K562 (cell line): ENCODE results near the gene BBC3. TPM values are rescaled to one million over a fixed set of nuclear protein-coding genes. Genes with fewer than 3 reads are reported as not detected.

Experiments used
- ATAC-seq: fragments of 200-7000 bp; cut with Tn5 transposase; 3 replicates; pipeline ENCODE4 v1.9.1; 2020; ENCODE audit warnings: moderate library complexity
- BruUV-seq: library from RNA; stranded (reverse); fragments of 400-500 nt; replicated peaks from 2 replicates; lab custom pipeline; 2021; lab: Mats Ljungman, UMichigan
- CTCF ChIA-PET: fragments of 300-600 bp; formaldehyde crosslinking; extraction: SDS; loops from one replicate; lab custom pipeline; 2021; ENCODE audit warnings: low intra/inter-chr PET ratio; lab: Yijun Ruan, JAX
- POLR2A ChIA-PET: fragments of 300-600, 350-650 bp; sonication (Branson Sonifier 250); formaldehyde crosslinking; extraction: SDS; loops from one replicate; lab custom pipeline; 2021; ENCODE audit warnings: antibody characterized with exemption, inconsistent platforms; lab: Yijun Ruan, JAX
- DNase-seq, 4 experiments: peaks; one replicate each; pipeline versions ENCODE4 v3.0.0 to v3.0.0-alpha.2; 2011 to 2018; ENCODE audit warnings: low spot score in 3 of 4, mixed read lengths in 3 of 4; ENCODE audit errors: extremely low read depth in 1 of 4
- FAIRE-seq: peaks from 2 replicates; lab custom pipeline; 2011; peaks lifted over from hg19 to GRCh38; lab: Jason Lieb, UNC
- H2AFZ ChIP-seq: 2 replicates; pipeline ENCODE4 v1.6.0; 2011; ENCODE audit warnings: low read depth, low read length, control low read depth, inconsistent platforms
- H3K27ac ChIP-seq: fragments of 200-600 bp; 3 replicates; pipeline ENCODE4 v1.8.0; 2011; ENCODE audit warnings: low read depth, mild to moderate bottlenecking, control low read depth, inconsistent platforms, low read length, moderate library complexity, mixed read lengths; ENCODE audit errors: extremely low read depth
- H3K27me3 ChIP-seq, 2 experiments: fragments of 300-600 bp in 1 of 2; 2 replicates in 1 of 2; 3 replicates in 1 of 2; pipeline versions ENCODE4 v1.6.0 to v1.8.0; 2011; ENCODE audit warnings: inconsistent platforms in 2 of 2, low read length in 2 of 2, mild to moderate bottlenecking in 1 of 2, mixed read lengths in 1 of 2, moderate library complexity in 1 of 2; ENCODE audit not compliant: control insufficient read depth in 2 of 2, insufficient read depth in 2 of 2
- H3K36me3 ChIP-seq: fragments of 300-600 bp; 3 replicates; pipeline ENCODE4 v1.8.0; 2011; ENCODE audit warnings: mild to moderate bottlenecking, low read length, inconsistent platforms; ENCODE audit not compliant: control insufficient read depth, insufficient read depth
- H3K4me1 ChIP-seq, 2 experiments: fragments of 200-600 bp in 1 of 2; replicated peaks in 1 of 2; 2 replicates in 1 of 2; 3 replicates in 1 of 2; pipeline versions ENCODE4 v1.5.1 to v1.8.0; 2011; ENCODE audit warnings: inconsistent platforms in 2 of 2, low read length in 2 of 2, mild to moderate bottlenecking in 1 of 2, mixed read lengths in 1 of 2, moderate library complexity in 1 of 2; ENCODE audit not compliant: control insufficient read depth in 2 of 2, insufficient read depth in 2 of 2
- H3K4me2 ChIP-seq: 2 replicates; pipeline ENCODE4 v1.6.1; 2011; ENCODE audit warnings: low read length, control low read depth, inconsistent platforms, mixed read lengths; ENCODE audit not compliant: insufficient read depth
- H3K4me3 ChIP-seq: fragments of 200-600 bp; sonication (generic), shearing (Covaris generic); 2 replicates; pipeline ENCODE4 v1.5.1; 2016; ENCODE audit warnings: control low read depth, inconsistent platforms
- H3K79me2 ChIP-seq: fragments of 200-600 bp; 3 replicates; pipeline ENCODE4 v1.8.0; 2011; ENCODE audit warnings: low read length, inconsistent platforms; ENCODE audit not compliant: control insufficient read depth, insufficient read depth
- H3K9ac ChIP-seq, 2 experiments: 2 replicates each; pipeline versions ENCODE4 v1.6.0 to v1.6.1; 2011; ENCODE audit warnings: low read depth in 2 of 2, low read length in 2 of 2, control low read depth in 1 of 2, inconsistent platforms in 1 of 2, mild to moderate bottlenecking in 1 of 2, mixed read lengths in 1 of 2; ENCODE audit not compliant: insufficient read depth in 1 of 2
- H3K9me1 ChIP-seq: one replicate; pipeline ENCODE4 v1.6.0; 2011; ENCODE audit warnings: inconsistent platforms, mild to moderate bottlenecking, low read length, moderate library complexity; ENCODE audit not compliant: control insufficient read depth, insufficient read depth
- H3K9me3 ChIP-seq: replicated peaks from 2 replicates; pipeline ENCODE4 v1.5.1; 2011; ENCODE audit warnings: low read depth, low read length, inconsistent platforms; ENCODE audit not compliant: control insufficient read depth, insufficient read depth
- H4K20me1 ChIP-seq: replicated peaks from 2 replicates; pipeline ENCODE4 v1.6.1; 2011; ENCODE audit warnings: low read length, inconsistent platforms, mixed read lengths; ENCODE audit not compliant: control insufficient read depth, insufficient read depth
- CTBP1 ChIP-seq: fragments of 450-650 bp; IDR thresholded peaks from 2 replicates; pipeline ENCODE4 v1.6.1; 2016; ENCODE audit warnings: borderline replicate concordance
- CXXC5 ChIP-seq: fragments of 250-450 bp; sonication (Bioruptor Pico); IDR thresholded peaks from 2 replicates; pipeline ENCODE4 v1.8.0; 2022; ENCODE audit warnings: inconsistent platforms, mild to moderate bottlenecking, moderate library complexity
- MEF2D ChIP-seq: conservative IDR thresholded peaks from 2 replicates; pipeline ENCODE4 v1.6.1; 2016; ENCODE audit warnings: low read depth, missing genetic modification characterization, missing compliant biosample characterization
- PTBP1 ChIP-seq: fragments of 200-400 bp; formaldehyde crosslinking; IDR thresholded peaks from 2 replicates; pipeline ENCODE4 v1.6.1; 2017; ENCODE audit warnings: low read depth, low read length
- RCOR1 ChIP-seq, 2 experiments: IDR thresholded peaks; 2 replicates each; pipeline ENCODE4 v1.6.1; 2012; ENCODE audit warnings: low read depth in 2 of 2, low read length in 2 of 2, borderline replicate concordance in 1 of 2, improper control_type of control experiment in 1 of 2
- ZEB2 ChIP-seq: fragments of 450-650 bp; IDR thresholded peaks from 2 replicates; pipeline ENCODE4 v1.6.1; 2016
- ZNF121 ChIP-seq: sonication (generic); formaldehyde crosslinking; conservative IDR thresholded peaks from 2 replicates; pipeline ENCODE4 v1.8.0; 2022; ENCODE audit warnings: missing genetic modification reagents
- ZNF436 ChIP-seq: fragments of 250-450, 450-650 bp; sonication (Bioruptor Pico); formaldehyde crosslinking; IDR thresholded peaks from 2 replicates; pipeline ENCODE4 v1.7.0; 2020; ENCODE audit warnings: mild to moderate bottlenecking
- WGBS: fragments of 100-300 bp; shearing (Covaris generic); methylation state at CpG from one replicate; pipeline ENCODE4 v1.1.6; 2016; ENCODE audit warnings: low coverage, mixed read lengths; ENCODE audit not compliant: insufficient coverage; ENCODE audit errors: missing lambda C conversion rate; 5-methylcytosine and 5-hydroxymethylcytosine counted together
- in situ Hi-C: fragments of 300-500 bp; cut with MboI; formaldehyde crosslinking; loops from 4 replicates; pipeline ENCODE4 v1.15.0; 2018; ENCODE audit warnings: inconsistent platforms, mixed read lengths
- intact Hi-C: fragments of 100-400 bp; cut with micrococcal nuclease; formaldehyde crosslinking; loops from 2 replicates; pipeline ENCODE4 v1.14.2; 2022
- polyA plus RNA-seq, 8 experiments: library from polyadenylated mRNA; depleted of rRNA in 4 of 8; stranded (reverse) in 5 of 8; unstranded in 3 of 8; fragments of >200 nt; fragmentation: Nextera tagmentation in 2 of 8; fragmentation: Illumina TruSeq in 1 of 8; extraction: Ambion mirVana in 2 of 8; extraction: Trizol in 1 of 8; gene quantifications; 2 replicates each; pipeline versions ENCODE4 v1.2.1 to v1.2.3, GENCODE V29; 2011 to 2014; ENCODE audit warnings: inconsistent platforms in 1 of 8, missing spikeins in 1 of 8
- total RNA-seq, 7 experiments: library from RNA; depleted of rRNA in 6 of 7; stranded (reverse); fragments of >200 nt in 6 of 7; fragmentation: Illumina TruSeq in 2 of 7; extraction: Trizol in 2 of 7; gene quantifications; 2 replicates each; pipeline versions ENCODE4 v1.2.1 to v1.2.3, GENCODE V29; 2011 to 2021; ENCODE audit warnings: low replicate concordance in 1 of 7
- TF ChIP-seq, protein P1 (sequence below): sonication (generic); formaldehyde crosslinking; IDR thresholded peaks from 2 replicates; pipeline ENCODE4 v1.8.0; 2022; ENCODE audit warnings: mild to moderate bottlenecking, missing genetic modification reagents
- TF ChIP-seq, protein P2 (sequence below): sonication (generic); formaldehyde crosslinking; IDR thresholded peaks from 2 replicates; pipeline ENCODE4 v1.9.0; 2022; ENCODE audit warnings: mild to moderate bottlenecking, missing genetic modification reagents
- TF ChIP-seq, protein P3 (sequence below): fragments of 250-450 bp; sonication (Bioruptor Pico); IDR thresholded peaks from 2 replicates; pipeline ENCODE4 v1.5.0; 2020; ENCODE audit warnings: mild to moderate bottlenecking, borderline replicate concordance
- TF ChIP-seq, protein P4 (sequence below): fragments of 450-650 bp; IDR thresholded peaks from 2 replicates; pipeline ENCODE4 v1.6.1; 2016

BBC3 gene
- total and polyA plus RNA-seq, 9 of the 15 experiments (the other 6 are each of a cell fraction or from before 2014, with no cell fraction given), result 0.15 to 30.7 (median 4.8) TPM

DNA sequence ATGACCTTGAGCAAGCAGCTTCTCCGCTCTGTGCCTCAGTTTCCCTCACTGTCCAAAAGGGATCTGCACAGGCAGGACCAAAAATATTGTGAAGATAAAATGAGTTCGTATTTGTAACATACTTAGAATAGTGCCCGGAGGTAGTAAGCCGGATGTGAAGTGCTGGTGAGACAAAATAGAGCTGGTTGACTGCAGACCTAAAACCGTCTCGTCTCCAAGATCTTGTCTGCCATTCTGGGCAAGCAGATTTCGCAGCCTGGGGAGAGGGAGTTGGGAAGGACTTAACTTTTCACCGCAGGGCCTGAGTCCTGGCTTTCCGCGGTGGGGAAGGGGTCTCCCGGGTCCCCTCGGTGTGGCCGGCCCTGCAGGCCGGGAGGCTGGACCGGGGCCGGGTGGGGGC is 8.2 kb upstream of the BBC3 start (continued):
- TF ChIP-seq, protein P1, sequence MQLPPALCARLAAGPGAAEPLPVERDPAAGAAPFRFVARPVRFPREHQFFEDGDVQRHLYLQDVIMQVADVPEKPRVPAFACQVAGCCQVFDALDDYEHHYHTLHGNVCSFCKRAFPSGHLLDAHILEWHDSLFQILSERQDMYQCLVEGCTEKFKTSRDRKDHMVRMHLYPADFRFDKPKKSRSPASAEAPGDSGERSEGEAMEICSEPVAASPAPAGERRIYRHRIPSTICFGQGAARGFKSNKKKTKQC (CRISPR knock-in tag), result no peak

DNA sequence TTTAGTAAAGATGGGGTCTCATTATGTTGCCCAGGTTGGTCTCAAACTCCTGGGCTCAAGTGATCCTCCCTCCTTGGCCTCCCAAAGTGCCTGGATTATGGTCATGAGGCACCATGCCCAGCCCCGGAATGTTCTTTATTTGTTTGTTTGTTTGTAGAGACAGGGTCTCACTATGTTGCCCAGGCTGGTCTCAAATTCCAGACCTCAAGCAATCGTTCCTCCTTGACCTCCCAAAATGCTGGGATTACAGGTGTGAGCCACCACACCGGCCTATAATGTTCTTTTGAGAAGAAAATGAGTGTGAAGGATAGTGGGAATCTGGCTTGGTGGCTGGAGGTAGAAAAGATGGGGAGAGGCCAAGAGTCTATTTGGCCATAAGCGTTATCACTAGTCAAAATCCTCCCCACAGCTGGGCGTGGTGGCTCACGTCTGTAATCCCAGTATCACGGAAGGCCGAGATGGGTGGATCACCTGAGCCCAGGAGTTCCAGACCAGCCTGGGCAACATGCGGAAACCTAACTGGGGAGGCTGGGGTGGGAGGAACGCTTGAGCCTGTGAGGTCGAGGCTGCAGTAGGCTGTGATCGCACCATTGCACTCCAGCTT is 5.2 kb upstream of the BBC3 start:
- H3K36me3 ChIP-seq, result no peaks in the 10 kb centered on the region
- BruUV-seq, result no TSS peak

More for the DNA sequence above, 5.2 kb upstream of the BBC3 start:
- ChIA-PET CTCF (no interaction called here), POLR2A (interaction anchor here (0.6 to 2.2 kb wide), 3 partner anchors 10 to 148 kb away, joined by 3 to 15 read pairs (median 3); no protein-coding TSS in a partner anchor)
- ATAC-seq, result no peak
- H3K4me1 ChIP-seq, result peaks cover 14 to 33% of the 10 kb centered on the region in 2 experiments
- no peak overlapping the region for H3K27ac ChIP-seq
- no peaks in the 10 kb centered on the region for H3K9me1 ChIP-seq
- H3K4me3 ChIP-seq, result no peak overlapping the region
- H3K27me3 ChIP-seq, result no peaks in the 10 kb centered on the region; a peak in 1 of 5 replicates
- DNase-seq, result peak in 1 of 4 experiments; percentile 46
- in situ Hi-C loops, result no loop called here
- H3K4me2 ChIP-seq, result no peak overlapping the region
- TF ChIP-seq CTBP1 (peak; percentile 81; the same call in 1 of the 2 replicates), RCOR1 (IDR thresholded peaks at IDR 0.05; ENCODE audit: borderline replicate concordance in 1 of 2, low read depth in 2 of 2, low read length in 2 of 2) (peak in 1 of 2 experiments; percentile 46; a peak in 1 of 4 replicates), ZNF436 (CRISPR knock-in tag) (no peak), ZEB2 (0 out of 2 replicates have a peak, but pooled peaks have one; percentile 16), PTBP1 (0 out of 2 replicates have a peak, but pooled peaks have one; percentile 26), CXXC5 (CRISPR knock-in tag) (0 out of 2 replicates have a peak, but pooled peaks have one; percentile 15), MEF2D (tag) (no peak), ZNF121 (CRISPR knock-in tag) (peak; percentile 35)
- TF ChIP-seq, protein P2, sequence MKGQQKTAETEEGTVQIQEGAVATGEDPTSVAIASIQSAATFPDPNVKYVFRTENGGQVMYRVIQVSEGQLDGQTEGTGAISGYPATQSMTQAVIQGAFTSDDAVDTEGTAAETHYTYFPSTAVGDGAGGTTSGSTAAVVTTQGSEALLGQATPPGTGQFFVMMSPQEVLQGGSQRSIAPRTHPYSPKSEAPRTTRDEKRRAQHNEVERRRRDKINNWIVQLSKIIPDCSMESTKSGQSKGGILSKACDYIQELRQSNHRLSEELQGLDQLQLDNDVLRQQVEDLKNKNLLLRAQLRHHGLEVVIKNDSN (CRISPR knock-in tag), result 0 out of 2 replicates have a peak, but pooled peaks have one; percentile 20
- TF ChIP-seq, protein P3, sequence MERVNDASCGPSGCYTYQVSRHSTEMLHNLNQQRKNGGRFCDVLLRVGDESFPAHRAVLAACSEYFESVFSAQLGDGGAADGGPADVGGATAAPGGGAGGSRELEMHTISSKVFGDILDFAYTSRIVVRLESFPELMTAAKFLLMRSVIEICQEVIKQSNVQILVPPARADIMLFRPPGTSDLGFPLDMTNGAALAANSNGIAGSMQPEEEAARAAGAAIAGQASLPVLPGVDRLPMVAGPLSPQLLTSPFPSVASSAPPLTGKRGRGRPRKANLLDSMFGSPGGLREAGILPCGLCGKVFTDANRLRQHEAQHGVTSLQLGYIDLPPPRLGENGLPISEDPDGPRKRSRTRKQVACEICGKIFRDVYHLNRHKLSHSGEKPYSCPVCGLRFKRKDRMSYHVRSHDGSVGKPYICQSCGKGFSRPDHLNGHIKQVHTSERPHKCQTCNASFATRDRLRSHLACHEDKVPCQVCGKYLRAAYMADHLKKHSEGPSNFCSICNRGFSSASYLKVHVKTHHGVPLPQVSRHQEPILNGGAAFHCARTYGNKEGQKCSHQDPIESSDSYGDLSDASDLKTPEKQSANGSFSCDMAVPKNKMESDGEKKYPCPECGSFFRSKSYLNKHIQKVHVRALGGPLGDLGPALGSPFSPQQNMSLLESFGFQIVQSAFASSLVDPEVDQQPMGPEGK (CRISPR knock-in tag), result no peak
- TF ChIP-seq, protein P4, sequence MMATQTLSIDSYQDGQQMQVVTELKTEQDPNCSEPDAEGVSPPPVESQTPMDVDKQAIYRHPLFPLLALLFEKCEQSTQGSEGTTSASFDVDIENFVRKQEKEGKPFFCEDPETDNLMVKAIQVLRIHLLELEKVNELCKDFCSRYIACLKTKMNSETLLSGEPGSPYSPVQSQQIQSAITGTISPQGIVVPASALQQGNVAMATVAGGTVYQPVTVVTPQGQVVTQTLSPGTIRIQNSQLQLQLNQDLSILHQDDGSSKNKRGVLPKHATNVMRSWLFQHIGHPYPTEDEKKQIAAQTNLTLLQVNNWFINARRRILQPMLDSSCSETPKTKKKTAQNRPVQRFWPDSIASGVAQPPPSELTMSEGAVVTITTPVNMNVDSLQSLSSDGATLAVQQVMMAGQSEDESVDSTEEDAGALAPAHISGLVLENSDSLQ, result no peak
- H3K9me3 ChIP-seq, result no peaks in the 10 kb centered on the region
- intact Hi-C loops, result no loop called here
- peak overlapping the region in 1 of 2 experiments; percentile 82; a peak in 1 of 4 replicates for H3K9ac ChIP-seq
- no peak for FAIRE-seq
- 16% methylated on average over 12 of the region's 12 CpGs for WGBS
- 0 out of 2 replicates have a peak overlapping the region, but pooled peaks have one; percentile 9 for H2AFZ ChIP-seq
- H3K79me2 ChIP-seq, result no peaks in the 10 kb centered on the region
- H4K20me1 ChIP-seq, result no peaks in the 10 kb centered on the region
